ENCODE results near the gene SUGCT. TPM values are rescaled to one million over a fixed set of nuclear protein-coding genes. Genes with fewer than 3 reads are reported as not detected.
A peak's percentile ranks its signal among the peaks of the same experiment; 100 is the strongest.

The SUGCT gene
- total RNA-seq, 1 donor from 2014 or later: 9.8 TPM

- TF ChIP-seq CTCF (IDR thresholded peaks at IDR 0.05; ENCODE audit: unreplicated experiment): no peak
- DNase-seq (ENCODE audit: low spot score in 2 of 2, unreplicated experiment in 2 of 2): no peak
- Mint-ChIP-seq H3K27me3 (ENCODE audit: low read depth) (no peaks in the 10 kb centered on the region), H3K4me1 (peaks cover 27% of the 10 kb centered on the region), H3K36me3 (no peaks in the 10 kb centered on the region), H3K4me3 (no peak overlapping the region), H3K9me3 (peaks cover 13% of the 10 kb centered on the region), H3K27ac (no peak overlapping the region)
These were observed 615.1 kb downstream of the SUGCT start for GRCh38 chr7:40749877-40750276.

DNA sequence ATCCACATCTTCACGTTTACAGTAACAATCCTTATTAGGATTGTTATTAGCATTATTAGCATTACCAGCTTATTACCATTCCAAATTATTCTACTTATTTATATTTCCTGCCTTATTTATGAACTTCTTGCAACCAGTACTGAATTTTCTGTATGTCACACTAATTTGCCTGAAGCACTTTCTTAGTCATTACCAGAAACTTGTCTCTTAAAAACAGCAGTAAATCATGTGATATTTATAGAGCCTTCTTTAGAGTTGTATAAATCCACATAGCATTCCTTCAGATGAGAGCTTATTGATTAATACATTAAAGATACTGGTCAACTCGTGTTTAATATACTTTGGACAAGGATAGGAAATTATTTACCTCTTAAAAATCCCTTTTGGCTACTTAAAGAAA, 618.6 kb downstream of the SUGCT start:
- Mint-ChIP-seq H3K9me3 (peaks cover 13% of the 10 kb centered on the region), H3K4me1 (peaks cover 52% of the 10 kb centered on the region), H3K36me3 (no peaks in the 10 kb centered on the region), H3K4me3 (no peak overlapping the region), H3K27ac (no peak overlapping the region), H3K27me3 (ENCODE audit: low read depth) (no peaks in the 10 kb centered on the region)
- no peak for DNase-seq (ENCODE audit: low spot score in 2 of 2, unreplicated experiment in 2 of 2)
- TF ChIP-seq CTCF (IDR thresholded peaks at IDR 0.05; ENCODE audit: unreplicated experiment): no peak

DNA sequence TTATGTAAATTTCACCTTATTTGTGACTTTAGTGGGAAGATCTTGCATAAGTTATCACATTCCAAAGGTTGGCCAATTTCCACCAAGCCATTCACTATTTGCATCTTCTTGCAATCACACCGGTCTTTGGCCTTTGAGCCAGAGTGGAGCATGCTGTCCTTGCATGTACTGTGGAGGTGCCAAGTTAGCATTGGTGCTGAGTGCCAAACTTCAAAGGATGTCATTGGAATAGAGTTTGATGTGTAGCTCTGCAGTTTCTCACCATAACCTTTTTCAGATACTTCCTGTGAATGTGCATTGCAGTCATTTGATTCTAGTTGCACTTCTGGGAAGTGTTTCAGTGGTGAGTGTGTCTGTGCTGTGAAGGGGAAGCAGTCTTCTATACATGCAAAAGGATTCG, 620.6 kb downstream of the SUGCT start:
- no peak overlapping the region for H3K27ac Mint-ChIP-seq
- no peaks in the 10 kb centered on the region for H3K27me3 Mint-ChIP-seq (ENCODE audit: low read depth)
- no peak for DNase-seq (ENCODE audit: low spot score in 2 of 2, unreplicated experiment in 2 of 2)
- TF ChIP-seq CTCF (IDR thresholded peaks at IDR 0.05; ENCODE audit: unreplicated experiment): no peak
- H3K4me3 Mint-ChIP-seq: no peak overlapping the region
- H3K9me3 Mint-ChIP-seq: peaks cover 11% of the 10 kb centered on the region
- no peaks in the 10 kb centered on the region for H3K36me3 Mint-ChIP-seq
- H3K4me1 Mint-ChIP-seq: peaks cover 61% of the 10 kb centered on the region

DNA sequence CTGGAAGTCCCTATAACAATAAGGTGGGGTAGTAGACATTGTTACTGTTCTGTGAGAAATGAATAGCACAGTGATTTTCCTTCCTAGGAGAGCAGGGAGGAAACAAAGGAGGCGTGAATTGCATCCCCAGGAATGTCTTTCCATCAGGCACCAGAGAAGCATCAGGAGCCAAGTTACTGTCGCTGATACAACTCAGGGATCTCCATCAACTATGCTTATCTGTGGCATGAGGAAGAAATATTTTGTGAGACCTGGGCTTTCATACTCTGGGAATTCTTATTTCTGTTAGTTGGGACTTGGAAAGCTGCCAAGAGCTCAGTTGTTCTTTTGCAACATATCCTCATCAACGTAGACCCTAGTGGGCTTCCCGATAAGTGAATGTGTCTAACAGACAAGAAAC, 622.3 kb downstream of the SUGCT start:
- H3K4me1 Mint-ChIP-seq: peaks cover 77% of the 10 kb centered on the region
- no peaks in the 10 kb centered on the region for H3K36me3 Mint-ChIP-seq
- H3K4me3 Mint-ChIP-seq: no peak overlapping the region
- peak overlapping the region; percentile 75 for H3K27ac Mint-ChIP-seq
- TF ChIP-seq CTCF (IDR thresholded peaks at IDR 0.05; ENCODE audit: unreplicated experiment): no peak
- H3K27me3 Mint-ChIP-seq (ENCODE audit: low read depth): no peaks in the 10 kb centered on the region
- no peak for DNase-seq (ENCODE audit: low spot score in 2 of 2, unreplicated experiment in 2 of 2)
- H3K9me3 Mint-ChIP-seq: no peaks in the 10 kb centered on the region

- no peaks in the 10 kb centered on the region for H3K27me3 Mint-ChIP-seq (ENCODE audit: low read depth)
- H3K4me3 Mint-ChIP-seq: no peak overlapping the region
- H3K4me1 Mint-ChIP-seq: peaks cover 73% of the 10 kb centered on the region
- H3K36me3 Mint-ChIP-seq: no peaks in the 10 kb centered on the region
- TF ChIP-seq CTCF (IDR thresholded peaks at IDR 0.05; ENCODE audit: unreplicated experiment): no peak
- no peaks in the 10 kb centered on the region for H3K9me3 Mint-ChIP-seq
- no peak for DNase-seq (ENCODE audit: low spot score in 2 of 2, unreplicated experiment in 2 of 2)
- peak overlapping the region; percentile 28 for H3K27ac Mint-ChIP-seq
These were observed 623.8 kb downstream of the SUGCT start for GRCh38 chr7:40758590-40758989.

Data from mesothelial cell of epicardium (in vitro differentiated cells).